22Rv1 (cell line): ENCODE results near the gene DCC.

Experiments used
- CTCF ChIP-seq: fragments of 450-650 bp; IDR thresholded peaks from 2 replicates; pipeline ENCODE4 v1.5.1; 2017; ENCODE audit warnings: mild to moderate bottlenecking
- ZFX ChIP-seq: fragments of 450-650 bp; IDR thresholded peaks from 2 replicates; pipeline ENCODE4 v1.6.1; 2017; ENCODE audit warnings: antibody characterized with exemption, borderline replicate concordance

GRCh38 chr18:52451256-52451655, 111.3 kb downstream of the DCC start:
- TF ChIP-seq CTCF (no peak), ZFX (no peak)
